ENCODE data around the gene ELFN1. TPM values are rescaled to one million over a fixed set of nuclear protein-coding genes. Genes with fewer than 3 reads are reported as not detected.

ELFN1 gene
- total RNA-seq, 2 donors from 2014 or later: 0.33 to 1.3 TPM

DNA sequence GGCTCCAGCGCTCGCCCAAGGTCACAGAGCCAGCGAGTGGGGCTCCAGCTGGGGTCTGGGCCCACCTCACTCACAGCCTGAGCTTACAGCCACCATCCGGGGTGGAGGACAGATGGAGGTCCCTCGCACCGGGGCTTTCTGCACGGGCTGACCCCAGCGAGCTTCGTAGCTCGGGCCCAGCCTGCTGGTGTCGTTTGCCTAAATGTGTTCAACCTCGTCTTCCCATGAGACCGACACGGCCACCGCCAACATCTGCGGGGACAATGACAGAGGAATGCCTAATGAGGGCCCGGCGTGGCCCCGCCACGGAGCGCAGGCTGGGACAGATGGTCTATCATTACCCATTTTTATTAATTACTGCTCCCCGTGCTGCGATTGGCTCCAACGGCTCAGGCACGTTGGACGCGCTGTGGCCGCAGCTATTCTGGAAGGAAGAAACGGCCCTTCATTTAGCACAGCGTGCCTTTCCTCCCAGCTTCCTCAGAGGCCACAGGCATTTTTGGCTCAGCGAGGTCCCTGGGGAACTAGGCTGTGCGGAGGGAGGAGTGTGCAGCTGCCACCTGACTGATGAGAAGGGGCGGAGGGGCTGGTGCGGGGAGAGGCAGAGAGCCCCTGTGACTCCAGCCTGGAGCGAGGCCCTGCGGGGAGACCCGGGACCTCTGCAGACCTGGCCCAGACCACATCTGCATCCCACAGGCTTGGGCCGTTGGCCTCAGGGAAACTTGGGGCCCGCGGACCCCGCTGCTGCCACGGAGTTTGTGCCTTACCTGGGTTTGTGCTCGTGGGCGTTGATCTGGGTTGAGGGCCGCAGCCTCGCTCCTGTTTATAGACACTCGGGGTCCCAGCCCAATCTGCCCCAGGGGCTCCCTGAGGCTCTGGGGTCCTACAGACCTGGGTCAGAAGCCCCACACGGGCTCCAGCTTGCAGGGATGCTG is 22.9 kb upstream of the ELFN1 start:
- H3K4me3 ChIP-seq: no peak overlapping the region
- no peaks in the 10 kb centered on the region for H3K36me3 ChIP-seq (replicated peaks in 1 of 2; ENCODE audit: insufficient read depth in 1 of 2, low read depth in 2 of 2)
- H3K4me1 ChIP-seq: peaks cover 11% of the 10 kb centered on the region
- WGBS, 2 donors: 48 to 62% methylated on average over 19 to 48 of the region's 48 CpGs
- DNase-seq (no peak), ATAC-seq (no peak)
- TF ChIP-seq, protein P1, sequence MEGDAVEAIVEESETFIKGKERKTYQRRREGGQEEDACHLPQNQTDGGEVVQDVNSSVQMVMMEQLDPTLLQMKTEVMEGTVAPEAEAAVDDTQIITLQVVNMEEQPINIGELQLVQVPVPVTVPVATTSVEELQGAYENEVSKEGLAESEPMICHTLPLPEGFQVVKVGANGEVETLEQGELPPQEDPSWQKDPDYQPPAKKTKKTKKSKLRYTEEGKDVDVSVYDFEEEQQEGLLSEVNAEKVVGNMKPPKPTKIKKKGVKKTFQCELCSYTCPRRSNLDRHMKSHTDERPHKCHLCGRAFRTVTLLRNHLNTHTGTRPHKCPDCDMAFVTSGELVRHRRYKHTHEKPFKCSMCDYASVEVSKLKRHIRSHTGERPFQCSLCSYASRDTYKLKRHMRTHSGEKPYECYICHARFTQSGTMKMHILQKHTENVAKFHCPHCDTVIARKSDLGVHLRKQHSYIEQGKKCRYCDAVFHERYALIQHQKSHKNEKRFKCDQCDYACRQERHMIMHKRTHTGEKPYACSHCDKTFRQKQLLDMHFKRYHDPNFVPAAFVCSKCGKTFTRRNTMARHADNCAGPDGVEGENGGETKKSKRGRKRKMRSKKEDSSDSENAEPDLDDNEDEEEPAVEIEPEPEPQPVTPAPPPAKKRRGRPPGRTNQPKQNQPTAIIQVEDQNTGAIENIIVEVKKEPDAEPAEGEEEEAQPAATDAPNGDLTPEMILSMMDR (IDR thresholded peaks at IDR 0.05): no peak
- no peak for TF ChIP-seq POLR2A (IDR thresholded peaks at IDR 0.05)
- no peaks in the 10 kb centered on the region for H3K9me3 ChIP-seq
- peaks cover 0 to 26% of the 10 kb centered on the region in 2 donors for H3K27me3 ChIP-seq
- no peak overlapping the region for H3K27ac ChIP-seq
- intact Hi-C loops (cut with DNase I): no loop called here

DNA sequence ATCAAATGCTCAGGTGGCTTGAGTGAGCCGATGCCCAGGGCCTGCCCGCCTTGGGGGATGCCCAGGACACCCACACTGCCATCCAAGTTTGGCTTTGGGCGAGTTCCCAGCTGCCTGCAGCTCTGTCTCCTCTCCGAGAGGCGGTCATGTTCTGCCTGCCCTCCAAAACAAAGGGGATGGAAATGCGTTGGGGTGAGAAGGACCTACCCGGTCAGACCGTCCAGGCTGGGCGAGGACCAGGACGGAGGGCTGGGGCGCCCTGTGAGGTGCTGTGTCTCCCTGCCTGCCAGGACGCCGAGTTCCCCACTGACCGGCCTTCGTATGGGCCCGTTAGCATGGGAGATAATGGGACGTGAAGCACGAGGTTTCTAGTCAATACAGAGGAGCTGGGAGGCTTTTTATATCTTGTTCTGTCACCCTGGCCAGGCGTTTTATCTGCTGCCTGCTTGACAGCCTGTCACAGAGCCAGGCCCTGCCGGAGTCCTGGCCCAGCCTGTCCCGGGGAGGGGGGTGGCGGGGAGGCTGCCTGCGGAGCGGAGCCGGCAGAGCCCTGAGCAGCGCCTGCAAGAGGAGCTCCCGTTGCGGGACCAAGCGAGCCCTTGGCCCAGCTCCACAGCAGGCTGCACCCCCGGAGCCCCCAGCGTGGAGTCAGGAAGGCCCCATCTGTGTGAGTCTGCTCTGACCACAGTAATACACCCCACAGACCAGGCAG is 22.0 kb upstream of the ELFN1 start:
- DNase-seq (peak; percentile 31 to 63 (median 49)), ATAC-seq (peak; percentile 64)
- no peak for TF ChIP-seq POLR2A (IDR thresholded peaks at IDR 0.05)
- TF ChIP-seq, protein P1 (IDR thresholded peaks at IDR 0.05): no peak
- WGBS, 2 donors: 15 to 26% methylated on average over 16 to 31 of the region's 31 CpGs
- Histone ChIP-seq H3K27me3 (peaks cover 0 to 26% of the 10 kb centered on the region in 2 donors), H3K36me3 (replicated peaks in 1 of 2; ENCODE audit: insufficient read depth in 1 of 2, low read depth in 2 of 2) (no peaks in the 10 kb centered on the region), H3K9me3 (no peaks in the 10 kb centered on the region), H3K4me1 (peaks cover 11% of the 10 kb centered on the region), H3K27ac (no peak overlapping the region), H3K4me3 (no peak overlapping the region)
- intact Hi-C loops (cut with DNase I): no loop called here

DNA sequence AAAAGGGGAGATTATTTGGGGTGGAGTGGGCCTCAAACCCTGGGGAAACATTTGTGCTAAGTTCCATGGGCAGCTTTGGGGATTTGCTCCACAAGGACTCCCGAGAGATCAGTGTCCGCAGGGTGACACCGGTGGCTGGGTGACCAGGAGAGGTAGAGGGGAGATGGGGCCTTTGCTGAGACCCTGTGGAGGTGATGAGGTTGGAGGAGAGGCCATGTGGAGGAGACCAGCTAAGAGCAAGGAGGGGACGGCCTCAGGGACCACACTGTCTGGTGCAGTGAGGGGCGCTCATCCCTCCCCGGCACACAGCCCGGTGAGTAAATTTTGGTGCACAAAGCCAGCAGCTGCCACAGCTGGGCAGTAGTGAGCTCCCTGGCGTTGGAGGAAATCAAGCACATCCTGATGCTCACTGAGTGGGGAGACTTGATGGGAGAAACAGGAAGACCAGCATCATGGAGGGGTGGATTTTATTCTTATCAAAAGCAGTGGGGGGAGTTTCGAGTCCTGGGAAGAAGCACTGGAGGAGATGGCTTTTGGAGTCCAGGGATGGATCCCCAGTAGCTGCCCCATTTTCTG is 20.2 kb upstream of the ELFN1 start:
- intact Hi-C loops (cut with DNase I): no loop called here
- no peak overlapping the region for H3K27ac ChIP-seq
- DNase-seq (no peak), ATAC-seq (no peak)
- no peaks in the 10 kb centered on the region for H3K36me3 ChIP-seq (replicated peaks in 1 of 2; ENCODE audit: insufficient read depth in 1 of 2, low read depth in 2 of 2)
- peaks cover 11% of the 10 kb centered on the region for H3K4me1 ChIP-seq
- H3K9me3 ChIP-seq: no peaks in the 10 kb centered on the region
- TF ChIP-seq, protein P1 (IDR thresholded peaks at IDR 0.05): no peak
- TF ChIP-seq POLR2A (IDR thresholded peaks at IDR 0.05): no peak
- 71 to 78% methylated on average over 9 of the region's 9 CpGs for WGBS, 2 donors
- peaks cover 0 to 29% of the 10 kb centered on the region in 2 donors for H3K27me3 ChIP-seq
- no peak overlapping the region for H3K4me3 ChIP-seq

DNA sequence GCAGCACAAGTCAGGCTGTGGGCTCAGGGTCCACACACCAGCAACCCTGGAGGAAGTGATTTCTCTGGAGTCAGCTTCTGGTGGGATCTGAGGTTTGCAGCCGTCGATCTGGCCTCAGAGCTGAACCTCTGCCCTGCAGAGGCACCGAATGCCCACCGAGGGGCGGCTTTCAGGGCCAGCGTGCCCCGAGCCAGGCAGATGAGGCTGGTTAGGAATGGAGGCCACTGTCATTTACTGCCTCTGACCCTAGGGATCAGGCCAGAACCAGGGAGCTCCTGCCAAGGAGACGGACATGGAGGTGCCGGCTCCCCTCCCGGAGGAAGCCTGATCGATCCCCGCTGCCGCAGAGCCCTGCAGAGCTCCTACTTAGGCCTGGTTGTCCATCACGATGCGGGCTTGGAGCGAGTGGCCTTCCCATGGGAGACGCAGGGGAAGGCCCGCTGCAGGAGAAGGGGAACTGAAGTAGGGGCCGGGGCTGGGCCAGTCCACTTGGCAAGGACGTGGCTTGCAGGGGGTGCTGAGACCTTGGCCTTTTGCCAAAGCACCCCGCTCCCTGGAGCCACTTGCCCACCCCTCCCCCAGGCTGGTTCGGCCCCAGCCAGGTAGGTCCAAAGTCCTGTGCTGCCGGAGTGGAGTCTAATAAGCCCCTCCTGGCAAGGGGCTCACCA is 19.6 kb upstream of the ELFN1 start:
- Histone ChIP-seq H3K27me3 (peaks cover 0 to 29% of the 10 kb centered on the region in 2 donors), H3K36me3 (replicated peaks in 1 of 2; ENCODE audit: insufficient read depth in 1 of 2, low read depth in 2 of 2) (no peaks in the 10 kb centered on the region), H3K9me3 (no peaks in the 10 kb centered on the region), H3K27ac (no peak overlapping the region), H3K4me3 (no peak overlapping the region), H3K4me1 (peaks cover 11% of the 10 kb centered on the region)
- TF ChIP-seq, protein P1 (IDR thresholded peaks at IDR 0.05): no peak
- TF ChIP-seq POLR2A (IDR thresholded peaks at IDR 0.05): no peak
- intact Hi-C loops (cut with DNase I): no loop called here
- 64 to 70% methylated on average over 11 to 21 of the region's 23 CpGs for WGBS, 2 donors
- DNase-seq: no peak
- ATAC-seq: no peak

Data from body of pancreas (tissue), 4 donors.